Astrocyte (in vitro differentiated cells and primary cell): ENCODE data around the gene CRTC1.

Experiments
- EZH2 ChIP-seq: IDR thresholded peaks from 2 replicates; pipeline ENCODE4 v1.6.1; 2012; ENCODE audit warnings: mild to moderate bottlenecking, low read length, inconsistent platforms; ENCODE audit not compliant: insufficient read depth
- TF ChIP-seq, protein P1 (sequence below): IDR thresholded peaks from 2 replicates; pipeline ENCODE4 v1.5.1; 2011; ENCODE audit warnings: low read depth, mild to moderate bottlenecking, inconsistent platforms, low read length, moderate library complexity; ENCODE audit not compliant: insufficient read depth

DNA sequence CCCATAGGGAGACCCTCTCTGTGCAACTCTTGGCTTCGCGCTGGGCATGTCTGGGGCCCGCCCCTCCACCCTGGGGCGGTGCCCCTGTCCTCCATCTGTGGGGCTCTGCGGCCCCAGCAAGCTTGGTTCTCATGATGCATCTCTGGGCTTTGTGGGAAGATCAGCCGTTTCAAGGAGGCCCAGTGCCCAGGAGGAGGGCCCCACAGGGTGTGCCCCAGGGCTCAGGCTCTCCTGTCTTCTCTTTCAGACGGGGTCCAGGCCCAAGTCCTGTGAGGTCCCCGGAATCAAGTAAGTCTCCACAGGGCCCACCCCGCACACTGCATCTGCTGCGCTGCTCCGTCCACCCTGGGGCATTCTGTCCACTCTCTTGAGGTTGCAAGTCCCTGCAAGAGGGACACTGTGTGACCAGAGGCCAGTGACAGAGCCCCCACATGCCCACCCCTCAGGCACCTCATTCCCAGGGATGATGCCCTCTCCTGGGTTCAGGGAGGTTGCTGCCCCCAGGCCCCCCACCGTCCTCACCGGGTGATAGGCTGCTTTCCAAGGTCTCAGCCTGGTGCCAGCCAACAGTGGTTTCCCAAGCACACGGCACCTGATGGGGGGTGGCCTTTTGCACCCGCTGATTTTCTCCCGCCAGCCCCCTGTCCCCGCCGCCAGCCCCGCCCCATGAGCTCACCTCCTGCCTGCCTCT lies 76.0 kb downstream of the CRTC1 start:
- TF ChIP-seq, protein P1, sequence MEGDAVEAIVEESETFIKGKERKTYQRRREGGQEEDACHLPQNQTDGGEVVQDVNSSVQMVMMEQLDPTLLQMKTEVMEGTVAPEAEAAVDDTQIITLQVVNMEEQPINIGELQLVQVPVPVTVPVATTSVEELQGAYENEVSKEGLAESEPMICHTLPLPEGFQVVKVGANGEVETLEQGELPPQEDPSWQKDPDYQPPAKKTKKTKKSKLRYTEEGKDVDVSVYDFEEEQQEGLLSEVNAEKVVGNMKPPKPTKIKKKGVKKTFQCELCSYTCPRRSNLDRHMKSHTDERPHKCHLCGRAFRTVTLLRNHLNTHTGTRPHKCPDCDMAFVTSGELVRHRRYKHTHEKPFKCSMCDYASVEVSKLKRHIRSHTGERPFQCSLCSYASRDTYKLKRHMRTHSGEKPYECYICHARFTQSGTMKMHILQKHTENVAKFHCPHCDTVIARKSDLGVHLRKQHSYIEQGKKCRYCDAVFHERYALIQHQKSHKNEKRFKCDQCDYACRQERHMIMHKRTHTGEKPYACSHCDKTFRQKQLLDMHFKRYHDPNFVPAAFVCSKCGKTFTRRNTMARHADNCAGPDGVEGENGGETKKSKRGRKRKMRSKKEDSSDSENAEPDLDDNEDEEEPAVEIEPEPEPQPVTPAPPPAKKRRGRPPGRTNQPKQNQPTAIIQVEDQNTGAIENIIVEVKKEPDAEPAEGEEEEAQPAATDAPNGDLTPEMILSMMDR = no peak
- TF ChIP-seq EZH2 = no peak
